ENCODE data around the gene AKR1C1.
"Not testable (repeated sequence)": the region's sequence is repeated elsewhere in the genome, so short reads cannot be mapped to it uniquely, and the experiment has no call there.

The AKR1C1 gene

DNA sequence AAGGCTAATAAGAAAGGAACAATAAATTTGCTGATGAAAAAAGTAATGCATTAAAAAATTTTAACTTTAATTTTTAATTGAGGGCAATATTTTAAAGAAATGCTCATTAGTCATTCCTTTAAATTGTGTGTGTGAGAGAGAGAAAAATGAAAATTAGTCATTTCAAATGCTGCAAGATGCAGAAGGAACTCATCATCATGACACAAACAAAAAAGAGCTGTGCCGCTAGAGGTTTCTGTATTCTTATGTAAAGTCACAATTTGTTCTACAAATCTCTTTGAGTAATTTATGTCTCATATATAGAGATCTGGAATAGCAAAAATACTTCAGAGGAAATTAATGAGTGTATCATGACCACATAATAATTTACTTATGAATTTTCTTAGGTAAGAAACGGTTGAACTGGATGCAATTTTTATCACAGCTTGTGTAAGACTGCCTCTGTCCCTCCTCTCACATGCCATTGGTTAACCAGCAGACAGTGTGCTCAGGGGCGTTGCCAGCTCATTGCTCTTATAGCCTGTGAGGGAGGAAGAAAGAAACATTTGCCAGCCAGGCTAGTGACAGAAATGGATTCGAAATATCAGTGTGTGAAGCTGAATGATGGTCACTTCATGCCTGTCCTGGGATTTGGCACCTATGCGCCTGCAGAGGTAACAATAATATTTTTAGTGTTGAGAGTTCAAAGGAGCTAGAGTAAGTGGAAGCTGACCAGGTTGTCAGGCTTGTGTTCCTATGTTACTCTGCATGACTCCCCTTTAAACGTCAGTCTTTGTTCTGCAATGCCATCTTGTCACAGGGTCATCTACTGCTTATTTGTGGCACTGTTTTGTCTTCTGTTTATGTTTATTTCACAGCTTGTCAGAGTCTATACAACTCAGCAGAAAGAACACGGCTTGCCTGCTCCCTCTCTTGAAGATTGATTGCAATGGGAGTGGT is at the start of gene AKR1C1:
Gene AKR1C1 (plus strand): TSS at position 540 of the 939 bp plus-strand sequence. CDS start 30 bp downstream, at position 570.
- peaks cover 27% of the 10 kb centered on the region for H3K36me3 ChIP-seq (ENCODE audit: control insufficient read depth, insufficient read depth, low read length, severe bottlenecking)
- peak within 1 kb of the TSS; percentile 94 for H3K9ac ChIP-seq (ENCODE audit: low read length)
- not testable (repeated sequence) for H3K9me3 ChIP-seq (ENCODE audit: control insufficient read depth, low read length); H3K27me3 ChIP-seq (replicated peaks; ENCODE audit: control insufficient read depth, insufficient read depth, low read length)
- peak; percentile 32 for DNase-seq (ENCODE audit: low read depth)
- peaks cover 16% of the 10 kb centered on the region for H3K4me1 ChIP-seq (ENCODE audit: control insufficient read depth, insufficient read depth, low read length)
- peak within 1 kb of the TSS; percentile 87 for H3K4me3 ChIP-seq (ENCODE audit: low read length)

DNA sequence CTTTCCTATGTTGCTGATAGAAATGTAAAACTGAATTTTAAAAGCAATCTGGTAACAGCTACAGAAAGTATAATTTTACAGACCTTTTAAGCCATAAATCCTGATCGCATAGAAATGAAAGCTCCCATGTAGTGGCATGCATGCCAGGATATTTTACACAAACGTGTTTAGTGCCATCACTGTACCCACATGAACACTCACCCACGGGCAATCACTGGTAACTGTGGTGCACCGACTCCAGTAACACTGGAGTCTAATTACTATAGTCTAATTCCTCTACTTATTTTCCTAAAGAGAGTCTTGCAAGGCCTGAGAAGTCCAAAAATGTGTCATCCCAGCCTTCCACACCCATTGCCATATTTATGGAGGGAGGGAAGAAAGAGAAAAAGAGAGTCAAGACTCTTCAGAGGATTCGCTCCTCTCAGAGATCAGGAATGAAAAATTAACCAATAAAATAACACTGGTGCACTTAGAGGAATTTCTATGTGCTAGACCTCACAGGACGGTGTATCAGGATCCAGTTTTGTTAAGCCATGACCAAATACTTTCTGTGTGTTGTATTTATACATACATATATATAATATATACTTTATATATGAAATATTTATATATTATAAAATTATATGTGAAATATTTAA is 48.9 kb upstream of the AKR1C1 start:
- Histone ChIP-seq H3K36me3 (ENCODE audit: control insufficient read depth, insufficient read depth, low read length, severe bottlenecking) (no peaks in the 10 kb centered on the region), H3K4me1 (ENCODE audit: control insufficient read depth, insufficient read depth, low read length) (peaks cover 2% of the 10 kb centered on the region), H3K9me3 (ENCODE audit: control insufficient read depth, low read length) (no peaks in the 10 kb centered on the region), H3K9ac (ENCODE audit: low read length) (no peak overlapping the region), H3K27me3 (replicated peaks; ENCODE audit: control insufficient read depth, insufficient read depth, low read length) (no peaks in the 10 kb centered on the region), H3K4me3 (ENCODE audit: low read length) (no peak overlapping the region)
- no peak for DNase-seq (ENCODE audit: low read depth)

DNA sequence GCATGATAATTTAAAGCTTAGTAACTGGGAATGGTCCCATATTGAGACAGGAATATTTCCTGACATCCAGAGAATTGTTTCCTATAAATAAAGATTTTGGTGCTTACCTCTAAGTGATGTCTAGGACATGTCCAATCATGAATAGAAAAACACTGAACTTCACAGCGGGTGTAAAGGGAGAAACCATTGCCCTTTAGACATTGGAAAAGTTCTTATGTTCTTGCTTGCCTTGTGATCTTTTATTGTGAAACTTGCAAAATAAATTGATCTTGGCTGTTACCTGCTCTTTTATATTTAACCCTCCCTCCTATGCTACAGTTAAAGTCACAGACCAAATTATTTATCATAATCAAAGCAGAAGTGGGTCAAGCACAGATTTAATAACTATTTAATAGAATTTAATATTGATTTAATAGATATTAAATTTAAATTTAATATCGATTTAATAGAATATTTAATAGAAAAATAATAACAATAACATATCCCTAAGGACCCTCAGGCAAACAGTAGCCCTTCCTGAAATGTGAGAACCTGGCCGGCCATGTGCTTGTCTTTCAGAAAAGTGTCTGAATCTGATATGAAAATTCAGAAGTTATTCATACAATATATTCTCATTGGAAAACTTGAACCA is 47.0 kb upstream of the AKR1C1 start:
- Histone ChIP-seq H3K4me3 (ENCODE audit: low read length) (no peak overlapping the region), H3K36me3 (ENCODE audit: control insufficient read depth, insufficient read depth, low read length, severe bottlenecking) (no peaks in the 10 kb centered on the region), H3K9ac (ENCODE audit: low read length) (no peak overlapping the region), H3K9me3 (ENCODE audit: control insufficient read depth, low read length) (no peaks in the 10 kb centered on the region), H3K27me3 (replicated peaks; ENCODE audit: control insufficient read depth, insufficient read depth, low read length) (no peaks in the 10 kb centered on the region), H3K4me1 (ENCODE audit: control insufficient read depth, insufficient read depth, low read length) (peaks cover 14% of the 10 kb centered on the region)
- no peak for DNase-seq (ENCODE audit: low read depth)

DNA sequence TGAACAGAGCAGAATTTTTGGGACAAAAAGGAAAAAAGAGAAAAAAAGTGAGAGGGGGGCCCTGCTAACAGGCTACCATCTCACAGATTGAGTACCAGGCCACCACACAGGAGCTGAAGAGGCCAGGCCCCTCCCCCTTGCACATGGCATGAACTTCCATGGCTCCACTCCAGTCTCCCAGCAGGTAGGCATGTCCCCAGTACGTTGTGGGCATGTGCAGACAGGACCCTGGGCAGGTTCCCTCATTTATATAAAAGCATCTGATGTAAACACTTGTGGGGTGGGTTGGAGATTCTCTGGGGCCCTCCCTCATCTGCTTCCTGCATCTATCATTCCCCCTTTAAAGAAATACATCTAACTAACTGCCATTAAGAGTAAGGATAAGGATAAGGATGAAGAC is 45.0 kb upstream of the AKR1C1 start:
- no peak overlapping the region for H3K4me3 ChIP-seq (ENCODE audit: low read length)
- DNase-seq (ENCODE audit: low read depth), result no peak
- H3K9ac ChIP-seq (ENCODE audit: low read length), result no peak overlapping the region
- H3K27me3 ChIP-seq (replicated peaks; ENCODE audit: control insufficient read depth, insufficient read depth, low read length), result no peaks in the 10 kb centered on the region
- H3K36me3 ChIP-seq (ENCODE audit: control insufficient read depth, insufficient read depth, low read length, severe bottlenecking), result no peaks in the 10 kb centered on the region
- no peaks in the 10 kb centered on the region for H3K9me3 ChIP-seq (ENCODE audit: control insufficient read depth, low read length)
- H3K4me1 ChIP-seq (ENCODE audit: control insufficient read depth, insufficient read depth, low read length), result peaks cover 16% of the 10 kb centered on the region

DNA sequence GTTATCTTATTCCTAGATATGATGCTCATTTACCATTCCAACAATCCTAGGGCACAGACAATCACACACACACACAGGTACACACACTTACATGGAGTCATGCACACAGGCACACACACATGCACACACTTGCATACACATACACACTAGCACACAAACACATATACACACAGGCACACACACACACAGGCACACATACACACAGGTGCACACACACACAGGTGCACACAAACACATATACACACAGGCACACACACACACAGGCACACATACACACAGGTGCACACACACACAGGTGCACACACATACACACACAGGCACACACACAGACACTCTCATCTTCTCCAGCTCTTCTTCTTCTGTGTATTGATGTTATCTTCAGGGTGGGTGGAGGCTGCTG is 38.7 kb upstream of the AKR1C1 start:
- peaks cover 13% of the 10 kb centered on the region for H3K4me1 ChIP-seq (ENCODE audit: control insufficient read depth, insufficient read depth, low read length)
- not testable (repeated sequence) for H3K36me3 ChIP-seq (ENCODE audit: control insufficient read depth, insufficient read depth, low read length, severe bottlenecking); DNase-seq (ENCODE audit: low read depth); H3K9ac ChIP-seq (ENCODE audit: low read length); H3K27me3 ChIP-seq (replicated peaks; ENCODE audit: control insufficient read depth, insufficient read depth, low read length); H3K4me3 ChIP-seq (ENCODE audit: low read length)
- H3K9me3 ChIP-seq (ENCODE audit: control insufficient read depth, low read length), result peaks cover 12% of the 10 kb centered on the region

DNA sequence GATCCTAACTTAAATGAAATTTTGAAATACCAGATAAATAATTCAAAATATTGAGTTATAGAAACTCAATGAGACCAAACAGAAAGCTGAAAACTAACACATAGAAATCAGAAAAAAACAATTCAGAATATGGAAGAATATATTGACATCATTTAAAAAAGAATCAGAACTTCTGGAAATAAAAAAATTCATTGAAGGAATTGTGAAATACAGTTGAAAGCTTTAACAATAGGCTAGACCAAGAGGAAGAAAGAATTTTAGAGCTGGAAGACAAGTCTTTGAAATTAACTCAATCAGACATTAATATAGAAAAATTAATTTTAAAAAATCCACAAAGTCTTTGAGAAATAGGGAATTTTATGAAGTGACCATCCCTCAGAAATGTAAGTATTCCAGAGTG is 36.8 kb upstream of the AKR1C1 start:
- Histone ChIP-seq H3K36me3 (ENCODE audit: control insufficient read depth, insufficient read depth, low read length, severe bottlenecking) (no peaks in the 10 kb centered on the region), H3K4me1 (ENCODE audit: control insufficient read depth, insufficient read depth, low read length) (peaks cover under 1% of the 10 kb centered on the region), H3K9me3 (ENCODE audit: control insufficient read depth, low read length) (peaks cover 12% of the 10 kb centered on the region), H3K27me3 (replicated peaks; ENCODE audit: control insufficient read depth, insufficient read depth, low read length) (no peaks in the 10 kb centered on the region), H3K4me3 (ENCODE audit: low read length) (no peak overlapping the region), H3K9ac (ENCODE audit: low read length) (no peak overlapping the region)
- DNase-seq (ENCODE audit: low read depth), result no peak

DNA sequence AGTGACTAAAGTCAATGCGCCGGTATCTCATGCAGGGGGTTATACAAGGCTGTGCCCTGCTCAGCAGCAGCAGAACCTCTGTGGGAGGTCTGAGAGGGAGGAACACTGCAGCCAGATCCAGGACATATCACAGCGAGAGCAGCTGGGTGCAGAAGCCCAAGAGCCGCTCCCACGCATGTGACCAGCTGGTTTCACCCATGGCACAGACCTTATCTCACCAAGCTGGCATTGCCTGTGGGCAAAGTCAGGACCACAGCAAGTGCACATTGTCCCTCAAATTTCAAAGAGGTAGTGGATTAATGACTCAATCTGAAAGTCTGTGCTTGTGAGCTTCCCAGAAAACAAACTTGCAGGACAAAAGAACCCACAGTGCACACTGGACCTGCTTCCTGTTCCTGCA is 31.6 kb upstream of the AKR1C1 start:
- H3K4me3 ChIP-seq (ENCODE audit: low read length), result no peak overlapping the region
- H3K9me3 ChIP-seq (ENCODE audit: control insufficient read depth, low read length), result peaks cover 6% of the 10 kb centered on the region
- no peaks in the 10 kb centered on the region for H3K27me3 ChIP-seq (replicated peaks; ENCODE audit: control insufficient read depth, insufficient read depth, low read length)
- H3K9ac ChIP-seq (ENCODE audit: low read length), result no peak overlapping the region
- DNase-seq (ENCODE audit: low read depth), result no peak
- no peaks in the 10 kb centered on the region for H3K4me1 ChIP-seq (ENCODE audit: control insufficient read depth, insufficient read depth, low read length)
- H3K36me3 ChIP-seq (ENCODE audit: control insufficient read depth, insufficient read depth, low read length, severe bottlenecking), result no peaks in the 10 kb centered on the region

DNA sequence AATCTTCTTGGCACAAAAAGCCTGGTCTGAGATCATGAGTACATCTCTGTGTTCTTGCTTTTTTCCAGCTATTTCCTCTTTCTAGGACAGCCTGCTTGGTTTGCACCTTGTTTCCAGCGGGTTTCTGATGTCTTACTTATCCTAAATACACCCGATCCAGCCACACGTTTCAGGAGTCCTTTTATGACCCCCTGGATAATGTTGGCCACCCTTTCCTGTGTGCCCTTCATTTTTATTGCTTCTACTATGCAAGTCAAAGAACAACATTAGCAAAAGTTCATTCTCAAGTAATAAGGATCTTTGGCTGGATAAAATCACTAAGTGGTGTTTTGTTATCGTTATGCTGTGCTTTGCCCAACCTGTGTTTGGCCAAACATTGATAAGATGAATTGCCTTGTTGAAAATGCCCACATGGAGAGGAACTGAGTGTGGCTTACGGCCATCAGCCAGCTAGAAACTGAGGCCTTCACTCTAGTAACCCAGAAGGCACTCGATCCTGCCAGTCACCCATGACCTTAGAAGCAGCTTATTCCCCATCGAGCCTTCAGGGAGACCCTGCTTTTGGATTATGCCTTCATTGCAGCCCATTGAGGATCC is 28.7 kb upstream of the AKR1C1 start:
- no peak for DNase-seq (ENCODE audit: low read depth)
- Histone ChIP-seq H3K9ac (ENCODE audit: low read length) (no peak overlapping the region), H3K9me3 (ENCODE audit: control insufficient read depth, low read length) (no peaks in the 10 kb centered on the region), H3K27me3 (replicated peaks; ENCODE audit: control insufficient read depth, insufficient read depth, low read length) (no peaks in the 10 kb centered on the region), H3K4me1 (ENCODE audit: control insufficient read depth, insufficient read depth, low read length) (peaks cover 7% of the 10 kb centered on the region), H3K4me3 (ENCODE audit: low read length) (no peak overlapping the region), H3K36me3 (ENCODE audit: control insufficient read depth, insufficient read depth, low read length, severe bottlenecking) (no peaks in the 10 kb centered on the region)

DNA sequence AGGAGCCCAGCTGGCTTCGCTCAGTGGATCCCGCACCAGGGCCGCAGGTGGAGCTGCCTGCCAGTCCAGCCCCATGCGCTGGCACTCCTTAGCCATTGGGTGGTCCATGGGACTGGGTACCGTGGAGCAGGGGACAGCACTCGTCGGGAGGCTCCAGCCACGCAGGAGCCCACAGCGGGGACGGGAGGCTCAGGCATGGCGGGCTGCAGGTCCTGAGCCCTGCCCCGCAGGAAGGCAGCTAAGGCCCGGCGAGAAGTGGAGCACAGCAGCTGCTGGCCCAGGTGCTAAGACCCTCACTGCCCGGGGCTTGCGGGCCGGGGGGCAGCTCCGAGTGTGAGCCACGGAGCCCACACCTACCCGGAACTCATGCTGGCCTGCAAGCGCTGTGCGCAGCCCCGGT is 25.9 kb upstream of the AKR1C1 start:
- Histone ChIP-seq H3K27me3 (replicated peaks; ENCODE audit: control insufficient read depth, insufficient read depth, low read length) (no peaks in the 10 kb centered on the region), H3K36me3 (ENCODE audit: control insufficient read depth, insufficient read depth, low read length, severe bottlenecking) (no peaks in the 10 kb centered on the region), H3K4me1 (ENCODE audit: control insufficient read depth, insufficient read depth, low read length) (peaks cover 31% of the 10 kb centered on the region), H3K9ac (ENCODE audit: low read length) (no peak overlapping the region), H3K9me3 (ENCODE audit: control insufficient read depth, low read length) (no peaks in the 10 kb centered on the region), H3K4me3 (ENCODE audit: low read length) (no peak overlapping the region)
- no peak for DNase-seq (ENCODE audit: low read depth)

DNA sequence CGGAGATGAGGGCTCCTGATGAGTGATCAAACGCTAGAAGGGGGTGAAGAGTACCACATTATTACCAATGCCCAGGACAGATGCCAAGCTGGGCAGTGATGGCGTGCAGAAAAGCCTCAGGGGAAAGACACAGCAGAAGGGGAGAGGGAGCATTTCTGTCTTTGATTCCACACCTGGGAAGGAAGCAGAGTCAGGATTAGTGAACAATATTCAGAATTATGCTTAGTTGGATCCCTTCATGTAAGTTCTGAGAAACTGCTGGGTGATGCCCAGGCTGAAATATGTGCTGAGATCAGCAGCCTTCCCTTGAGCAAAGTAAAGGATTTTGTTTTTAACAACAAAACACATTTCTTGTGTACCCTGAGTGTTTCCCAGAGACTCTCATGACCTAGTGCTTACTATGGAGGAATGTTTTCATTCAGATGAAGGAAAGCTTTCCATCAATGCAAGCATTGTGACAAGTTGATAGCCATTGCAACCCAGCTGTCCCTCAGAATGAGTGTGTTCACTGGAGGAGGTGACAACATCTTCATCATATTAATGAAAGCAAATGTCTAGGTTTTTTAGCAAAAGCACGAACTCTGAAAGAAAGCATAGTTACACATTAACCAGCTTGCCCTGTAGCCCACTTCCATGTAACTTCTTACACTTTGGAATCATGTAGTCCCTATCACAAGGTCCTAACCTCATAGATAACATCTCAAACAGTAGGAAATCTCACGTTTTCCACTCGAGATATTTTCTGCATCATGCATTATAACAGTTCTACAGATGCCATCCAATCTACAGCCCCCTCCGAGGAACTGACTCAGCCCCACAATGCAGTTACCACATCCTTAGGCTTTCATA is 23.8 kb upstream of the AKR1C1 start:
- no peaks in the 10 kb centered on the region for H3K9me3 ChIP-seq (ENCODE audit: control insufficient read depth, low read length)
- no peaks in the 10 kb centered on the region for H3K36me3 ChIP-seq (ENCODE audit: control insufficient read depth, insufficient read depth, low read length, severe bottlenecking)
- H3K9ac ChIP-seq (ENCODE audit: low read length), result no peak overlapping the region
- peak overlapping the region; percentile 4 for H3K4me3 ChIP-seq (ENCODE audit: low read length)
- DNase-seq (ENCODE audit: low read depth), result no peak
- no peaks in the 10 kb centered on the region for H3K27me3 ChIP-seq (replicated peaks; ENCODE audit: control insufficient read depth, insufficient read depth, low read length)
- H3K4me1 ChIP-seq (ENCODE audit: control insufficient read depth, insufficient read depth, low read length), result peaks cover 49% of the 10 kb centered on the region

Data from adipocyte (in vitro differentiated cells).